ENCODE data around the gene SLC35F3.
"Not testable (repeated sequence)": the region's sequence is repeated elsewhere in the genome, so short reads cannot be mapped to it uniquely, and the experiment has no call there.

SLC35F3 gene

DNA sequence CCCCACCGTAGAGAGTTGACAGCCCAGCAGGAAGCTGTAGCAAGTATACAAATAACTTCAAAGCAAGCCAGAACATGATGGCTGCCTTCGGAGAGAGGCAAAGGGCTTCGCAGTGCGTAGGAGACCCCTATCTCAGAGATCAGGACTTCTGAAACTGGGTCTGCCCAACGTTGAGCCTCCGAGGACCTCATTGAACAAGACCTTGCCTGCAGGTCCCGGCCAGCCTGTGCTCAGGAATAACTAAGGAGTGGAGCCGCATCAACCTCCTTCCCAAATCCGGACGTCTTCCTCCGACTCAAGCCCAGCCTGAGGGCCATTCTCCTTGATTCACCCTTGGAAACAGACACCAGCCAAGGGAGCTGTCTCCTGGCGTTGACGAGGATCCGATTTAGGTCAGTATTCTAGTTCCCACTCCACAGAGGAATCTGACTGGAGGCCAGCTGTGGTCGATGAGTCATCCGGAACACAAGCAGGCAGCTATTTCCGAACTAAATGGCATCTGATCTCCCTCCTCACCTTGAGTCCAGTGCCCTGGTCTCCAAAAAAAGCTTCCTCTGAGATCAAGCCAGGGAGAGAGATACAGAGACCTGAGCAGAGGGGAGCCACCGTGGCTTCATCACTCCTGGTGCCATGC, 302.3 kb downstream of the SLC35F3 start:
- DNase-seq = peak; percentile 55

DNA sequence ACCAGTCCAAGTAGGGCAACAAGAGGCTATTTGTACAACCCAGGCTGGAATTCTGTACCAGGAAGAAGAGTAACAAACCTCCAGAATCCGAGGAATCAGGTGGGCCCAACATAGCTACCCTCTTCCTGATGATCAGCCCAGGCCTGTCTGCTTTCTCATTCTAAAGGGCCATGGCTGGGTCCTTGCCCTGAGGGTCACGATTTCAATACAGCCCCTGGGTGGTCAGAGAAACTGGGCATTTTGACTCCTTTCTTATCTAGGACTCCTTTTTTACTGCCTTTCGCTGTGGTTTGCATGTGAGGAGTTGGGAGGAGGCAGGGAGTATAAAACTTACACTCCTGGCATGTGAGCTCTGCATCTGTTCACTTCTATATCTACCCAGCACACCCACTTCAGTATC, 303.9 kb downstream of the SLC35F3 start:
- no peak for DNase-seq

DNA sequence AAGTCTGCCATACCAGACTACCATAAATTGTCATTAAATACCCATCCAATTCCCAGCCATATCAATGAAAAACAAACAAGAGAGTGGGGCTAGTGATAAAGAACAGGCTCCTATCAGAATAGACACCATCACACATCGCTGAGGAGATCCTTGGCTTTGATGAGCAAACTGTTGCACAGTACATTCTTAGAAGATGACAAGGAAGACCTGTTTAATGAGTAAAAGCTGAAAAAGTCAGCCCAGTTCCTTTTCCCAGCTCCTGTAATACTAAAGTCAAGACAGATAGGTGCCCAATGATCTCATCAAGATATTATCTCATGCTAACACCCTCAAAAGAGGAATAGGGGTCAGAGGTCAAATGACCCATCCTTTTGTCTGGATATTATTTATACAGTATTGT, 304.3 kb downstream of the SLC35F3 start:
- no peak for DNase-seq

DNA sequence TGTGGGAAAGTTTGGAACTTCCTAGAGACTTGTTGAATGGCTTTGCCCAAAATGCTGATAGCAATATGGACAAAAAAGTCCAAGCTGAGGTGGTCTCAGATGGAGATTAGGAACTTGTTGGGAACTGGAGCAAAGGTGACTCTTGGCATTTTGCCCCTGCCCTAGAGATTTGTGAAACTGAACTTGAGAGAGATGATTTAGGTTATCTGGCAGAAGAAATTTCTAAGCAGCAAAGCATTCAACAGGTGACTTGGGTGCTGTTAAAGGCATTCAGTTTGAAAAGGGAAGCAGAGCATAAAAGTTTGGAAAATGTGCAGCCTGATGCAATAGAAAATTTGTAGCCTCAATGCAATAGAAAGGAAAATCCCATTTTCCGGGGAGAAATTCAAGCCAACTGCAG, 306.0 kb downstream of the SLC35F3 start:
- DNase-seq = not testable (repeated sequence)

DNA sequence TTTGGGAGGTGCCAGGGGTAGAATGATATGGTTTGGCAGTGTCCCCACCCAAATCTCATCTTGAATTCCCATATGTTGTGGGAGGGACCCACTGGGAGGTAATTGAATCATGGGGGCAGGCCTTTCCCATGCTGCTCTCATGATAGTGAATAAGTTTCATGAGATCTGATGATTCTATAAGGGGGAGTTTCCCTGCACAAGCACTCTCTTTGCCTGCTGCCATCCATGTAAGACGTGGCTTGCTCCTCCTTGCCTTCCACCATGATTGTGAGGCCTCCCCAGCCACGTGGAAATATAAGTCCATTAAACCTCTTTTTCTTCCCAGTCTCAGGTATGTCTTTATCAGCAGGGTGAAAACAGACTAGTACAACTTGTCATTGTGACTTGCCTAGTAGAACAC, 307.4 kb downstream of the SLC35F3 start:
- not testable (repeated sequence) for DNase-seq

DNA sequence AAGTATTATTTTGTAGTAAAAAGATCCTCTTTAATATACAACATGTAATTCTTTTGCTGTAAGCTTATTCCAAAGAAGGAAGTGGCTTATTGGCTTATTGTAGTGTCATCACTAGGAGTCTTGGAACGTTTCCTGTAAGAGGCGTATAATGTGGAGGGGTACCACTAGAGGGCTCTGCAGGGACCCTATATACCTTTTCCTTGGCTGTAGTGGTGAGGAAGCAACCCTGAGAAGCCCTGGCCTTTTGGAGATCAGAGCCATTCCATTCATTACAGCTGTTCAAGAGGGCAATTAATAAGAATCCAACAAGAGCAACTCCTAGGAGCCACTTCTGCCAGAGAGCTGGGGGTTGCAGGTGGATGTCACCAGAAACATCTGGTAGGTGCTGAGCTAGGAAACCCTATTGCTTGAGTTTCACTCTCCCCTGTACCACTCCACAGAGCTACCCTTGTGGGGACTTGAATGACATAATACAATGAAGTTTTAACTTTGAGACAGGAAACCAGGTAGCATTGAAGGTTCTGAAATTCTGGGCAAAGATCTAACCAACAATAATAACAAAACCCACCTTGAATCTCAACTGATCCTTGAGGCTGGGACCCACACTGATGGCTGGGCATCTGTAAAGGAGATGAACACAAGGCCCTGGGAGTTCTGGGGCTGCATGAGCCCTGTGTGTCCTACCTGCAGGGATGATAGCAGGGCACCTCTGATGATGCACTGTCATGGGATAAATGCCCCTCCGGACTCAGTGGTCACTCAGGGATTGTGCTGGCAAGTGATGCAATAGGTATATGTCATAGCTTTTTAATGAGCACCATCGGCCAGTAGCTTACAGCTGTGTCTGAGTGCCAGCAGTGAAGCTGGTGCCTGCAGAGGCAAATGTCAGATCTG, 308.5 kb downstream of the SLC35F3 start:
- peak; percentile 76 for DNase-seq

DNA sequence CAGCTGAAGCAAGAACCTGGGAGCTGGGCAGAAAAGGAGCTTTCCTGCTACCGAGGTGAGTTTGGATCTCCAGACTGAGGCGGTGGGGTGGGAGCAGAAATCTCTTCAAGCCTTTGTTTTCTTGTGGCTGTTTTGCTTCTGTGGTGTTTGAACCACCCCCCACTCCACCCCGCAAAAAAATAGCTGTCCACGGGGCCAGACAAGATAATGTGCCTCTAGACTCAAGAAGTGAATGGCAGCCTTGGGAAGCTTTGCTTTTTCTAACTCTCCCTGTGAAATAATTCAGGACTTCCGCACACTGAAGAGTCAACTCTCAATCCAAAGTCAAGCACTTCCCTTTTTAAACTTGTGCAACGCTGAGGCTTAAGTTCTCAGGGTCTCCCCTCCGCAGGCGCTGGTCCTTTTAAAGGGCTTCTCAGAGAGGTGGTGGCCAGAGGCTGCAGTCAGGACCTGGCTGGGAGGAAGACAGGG, 309.2 kb downstream of the SLC35F3 start:
- DNase-seq = no peak

DNA sequence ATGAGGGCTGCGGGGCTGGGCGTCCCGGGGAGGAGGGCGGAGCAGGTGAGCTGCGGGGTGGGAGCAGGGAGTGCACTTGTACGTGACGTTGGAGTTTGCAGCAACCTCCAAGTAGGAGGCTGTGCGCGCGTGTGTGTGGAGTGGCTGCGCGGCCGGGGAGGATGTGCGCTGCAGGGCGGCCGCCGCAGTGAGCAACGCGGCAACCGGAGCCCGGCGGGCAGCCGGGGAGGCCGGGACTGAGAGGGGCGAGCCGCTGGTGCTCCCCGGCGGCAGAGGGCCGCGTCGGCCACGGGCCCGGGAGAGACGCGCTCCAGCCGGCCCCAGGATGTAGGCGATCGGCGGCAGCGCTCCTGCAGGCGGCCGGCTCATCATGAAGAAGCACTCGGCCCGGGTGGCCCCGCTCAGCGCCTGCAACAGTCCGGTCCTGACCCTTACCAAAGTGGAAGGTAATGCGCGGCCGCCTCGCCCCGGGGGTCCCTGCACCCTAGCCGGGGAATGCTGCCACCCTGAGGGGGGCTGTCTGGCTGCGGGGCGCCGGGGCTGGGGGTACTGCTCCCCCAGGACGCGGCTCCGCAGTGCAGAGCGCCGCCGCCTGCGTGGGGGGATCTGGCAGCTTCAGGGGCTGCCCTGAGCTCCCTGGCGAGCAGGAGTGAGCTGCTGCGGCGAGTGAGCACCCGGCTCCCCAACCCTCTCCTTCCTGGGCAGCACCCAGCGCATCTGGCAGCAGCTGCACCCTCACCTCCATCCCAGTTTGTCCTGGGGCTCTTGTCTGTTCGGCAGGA, 309.8 kb downstream of the SLC35F3 start:
- DNase-seq = no peak

DNA sequence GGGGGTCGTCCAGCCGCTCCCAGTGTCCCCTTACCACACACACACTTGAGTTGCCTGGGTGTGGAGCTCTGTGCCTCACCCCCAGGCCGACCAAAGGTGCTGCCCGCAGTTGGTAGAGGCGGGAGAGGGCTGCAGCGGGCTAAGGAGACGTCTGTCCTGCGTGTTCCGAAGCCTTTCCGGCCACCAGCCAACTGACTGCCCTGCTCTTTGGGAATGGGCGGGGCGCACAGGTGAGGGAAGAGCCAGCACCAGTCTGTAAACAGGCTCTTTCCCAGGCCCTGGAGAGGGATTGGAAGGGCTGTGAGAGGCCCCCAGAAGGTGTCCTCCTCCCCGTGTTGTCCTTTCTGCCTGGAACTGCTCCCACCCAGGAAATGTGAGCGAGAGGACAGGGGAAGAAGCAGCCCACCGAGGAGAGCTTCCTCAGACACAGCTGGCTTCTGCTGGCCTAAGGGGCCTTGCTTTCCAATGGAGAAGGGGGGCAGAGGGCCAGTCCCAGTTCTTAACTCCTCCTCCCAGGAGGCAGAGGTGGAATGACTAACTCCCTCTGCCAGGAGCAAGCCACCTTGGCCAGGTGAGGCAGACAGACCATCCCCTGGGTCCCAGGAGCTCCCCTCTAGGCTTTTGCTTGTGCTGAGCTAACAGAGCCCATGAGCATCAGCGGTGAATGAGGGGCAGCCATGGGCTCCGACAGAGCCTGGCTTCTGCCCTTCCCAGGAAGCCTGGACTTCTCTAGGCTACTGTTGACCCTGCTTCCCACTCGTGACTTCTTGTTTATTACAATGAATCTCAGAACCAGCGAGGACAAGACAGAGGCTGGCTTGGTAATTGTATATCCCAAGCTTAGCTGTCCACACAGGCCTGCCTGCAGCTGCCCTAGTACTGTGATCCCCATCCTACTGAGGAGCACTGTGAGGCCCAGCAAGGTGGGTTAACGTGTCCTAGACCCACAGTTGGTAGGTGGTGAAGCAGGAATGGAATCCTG, 310.7 kb downstream of the SLC35F3 start:
- DNase-seq = no peak

DNA sequence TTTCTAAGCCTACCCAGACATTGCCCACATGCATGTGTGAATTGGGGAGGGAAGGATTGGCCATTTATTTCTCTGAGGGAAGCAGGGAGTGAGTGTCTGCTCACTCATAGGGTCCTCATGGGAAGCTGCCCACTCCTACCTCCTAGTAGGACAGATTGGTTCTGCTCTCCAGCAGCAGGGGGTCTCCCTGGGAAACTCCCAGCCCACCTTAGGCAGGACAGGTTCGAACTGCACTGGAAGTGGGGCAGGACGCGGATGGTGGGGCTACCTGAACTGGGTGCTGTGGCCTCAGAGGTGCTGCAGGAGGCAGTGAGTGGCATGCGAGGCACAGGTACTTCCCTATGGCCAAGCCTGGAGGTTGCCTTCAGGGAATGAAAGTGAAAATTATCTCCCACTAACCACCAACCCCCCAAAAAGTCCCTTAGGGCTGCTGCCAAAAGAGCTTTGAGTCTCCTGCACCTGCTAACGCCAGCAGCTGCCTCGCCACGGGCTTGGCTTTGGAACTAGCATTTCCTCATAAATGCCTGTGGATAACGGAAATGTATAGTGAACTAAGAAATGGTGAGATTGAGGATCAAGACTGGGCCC, 311.7 kb downstream of the SLC35F3 start:
- DNase-seq = no peak

DNA sequence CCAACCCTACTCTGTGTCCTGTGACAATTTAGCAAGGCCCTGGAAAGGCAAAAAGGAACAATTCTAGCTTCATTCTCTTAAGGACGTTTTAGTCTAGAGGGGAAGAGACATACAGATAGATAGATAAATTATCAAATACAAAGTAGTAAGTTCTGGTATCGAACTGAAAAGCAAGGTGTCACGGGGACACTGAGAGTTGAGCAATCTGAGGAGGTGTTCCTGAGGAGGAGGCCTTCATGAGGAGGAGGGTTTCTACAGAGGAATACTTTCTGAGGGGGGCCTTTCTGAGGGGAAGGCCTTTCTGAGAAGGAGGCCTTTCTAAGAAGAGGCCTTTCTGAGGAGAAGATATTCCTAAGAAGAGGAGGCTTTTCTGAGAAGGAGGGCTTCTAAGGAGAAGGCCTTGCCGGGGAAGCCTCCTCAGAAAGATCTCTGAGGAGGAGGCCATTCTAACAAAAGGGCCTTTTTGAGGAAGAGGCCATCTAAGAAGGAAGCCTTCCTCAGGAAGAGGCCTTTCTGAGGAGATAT, 312.9 kb downstream of the SLC35F3 start:
- no peak for DNase-seq

DNA sequence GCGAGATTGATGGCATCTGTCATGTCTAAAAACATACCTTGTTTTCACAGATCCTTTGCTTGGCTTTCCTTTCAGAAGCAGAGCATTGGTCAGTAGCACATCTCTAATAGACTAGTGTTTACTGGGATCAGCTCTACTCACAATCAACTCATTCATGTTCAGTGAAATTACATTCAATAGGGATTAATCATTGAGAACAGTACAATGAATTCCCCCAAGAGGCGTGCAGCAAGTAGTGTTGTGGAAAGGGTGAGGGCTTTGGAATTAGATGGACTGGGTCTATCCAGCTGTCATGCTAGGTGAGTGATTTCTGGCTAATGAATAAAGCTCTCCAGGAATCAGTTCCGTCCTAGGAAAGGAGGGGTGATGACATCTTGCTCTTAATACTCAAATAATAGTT, 313.6 kb downstream of the SLC35F3 start:
- DNase-seq = no peak

DNA sequence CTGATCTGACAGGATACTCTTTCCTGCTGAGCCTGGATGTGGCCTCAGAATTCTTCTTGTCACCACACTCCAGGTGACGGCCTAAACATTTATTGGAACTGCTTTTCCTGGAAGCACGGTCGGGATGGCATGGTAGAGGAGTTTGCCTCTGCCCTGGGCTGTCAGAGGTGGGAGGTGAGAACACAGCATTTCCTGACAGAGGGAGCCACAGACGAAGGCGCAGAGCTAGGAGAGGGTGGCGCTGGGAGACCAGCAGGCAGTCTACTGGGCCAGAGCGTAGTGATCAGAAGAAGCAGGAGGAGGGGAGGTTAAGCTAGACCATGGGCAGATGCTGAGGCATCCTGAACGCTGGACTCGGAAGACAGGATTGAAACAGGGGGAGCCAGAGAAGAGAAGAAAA, 315.2 kb downstream of the SLC35F3 start:
- DNase-seq = no peak

DNA sequence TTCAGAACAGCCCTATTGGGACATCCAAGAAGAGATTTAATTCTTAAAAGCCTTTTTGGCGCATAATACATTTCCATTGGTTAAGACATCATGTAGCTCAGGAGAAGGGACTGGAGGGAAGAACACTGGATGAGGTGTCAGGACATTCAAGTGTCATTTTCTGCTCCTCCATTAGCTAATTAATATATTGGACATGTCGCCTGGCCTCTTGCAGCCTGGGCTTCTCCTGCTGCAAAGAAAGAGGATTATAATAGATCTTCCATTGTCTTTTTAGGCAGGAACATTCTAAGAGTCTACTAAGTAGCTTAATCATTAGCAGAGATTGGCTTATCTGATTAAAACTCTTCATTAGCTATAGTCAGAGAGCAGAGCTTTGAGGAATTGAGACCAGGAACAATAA, 317.1 kb downstream of the SLC35F3 start:
- no peak for DNase-seq

DNA sequence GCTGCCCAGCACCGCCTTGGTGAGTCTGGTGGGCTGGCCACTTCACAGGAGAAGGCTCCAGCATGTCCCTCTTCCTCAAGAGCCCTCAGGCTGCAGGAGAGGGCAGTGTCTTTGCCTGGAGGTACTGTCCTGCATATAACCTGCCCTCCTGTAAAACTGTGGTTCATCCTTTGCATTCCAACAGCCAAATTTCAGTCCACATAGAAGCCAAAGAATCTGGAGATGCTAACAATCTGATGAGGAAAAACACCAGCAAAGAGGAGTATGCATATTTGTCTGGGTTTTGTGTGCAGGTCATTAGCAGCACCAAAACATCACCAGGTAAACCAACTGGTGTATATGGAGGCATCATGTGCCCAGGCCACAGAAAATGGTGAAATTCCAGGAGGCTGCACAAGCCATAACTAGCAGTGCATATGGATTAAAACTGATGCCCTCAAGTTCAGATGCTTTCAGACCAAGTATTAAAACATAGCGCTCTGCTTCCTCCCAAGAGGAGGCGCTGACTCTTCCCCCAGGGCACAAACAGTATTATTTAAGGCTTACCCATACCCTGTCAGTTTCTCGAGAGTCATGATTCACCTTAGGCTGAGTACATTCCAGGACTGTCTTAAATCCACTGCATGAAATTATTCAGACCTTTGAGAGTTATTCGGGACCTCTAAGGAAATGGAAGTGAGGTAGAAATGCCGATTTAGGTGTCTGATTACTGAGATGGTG, 318.2 kb downstream of the SLC35F3 start:
- no peak for DNase-seq

DNA sequence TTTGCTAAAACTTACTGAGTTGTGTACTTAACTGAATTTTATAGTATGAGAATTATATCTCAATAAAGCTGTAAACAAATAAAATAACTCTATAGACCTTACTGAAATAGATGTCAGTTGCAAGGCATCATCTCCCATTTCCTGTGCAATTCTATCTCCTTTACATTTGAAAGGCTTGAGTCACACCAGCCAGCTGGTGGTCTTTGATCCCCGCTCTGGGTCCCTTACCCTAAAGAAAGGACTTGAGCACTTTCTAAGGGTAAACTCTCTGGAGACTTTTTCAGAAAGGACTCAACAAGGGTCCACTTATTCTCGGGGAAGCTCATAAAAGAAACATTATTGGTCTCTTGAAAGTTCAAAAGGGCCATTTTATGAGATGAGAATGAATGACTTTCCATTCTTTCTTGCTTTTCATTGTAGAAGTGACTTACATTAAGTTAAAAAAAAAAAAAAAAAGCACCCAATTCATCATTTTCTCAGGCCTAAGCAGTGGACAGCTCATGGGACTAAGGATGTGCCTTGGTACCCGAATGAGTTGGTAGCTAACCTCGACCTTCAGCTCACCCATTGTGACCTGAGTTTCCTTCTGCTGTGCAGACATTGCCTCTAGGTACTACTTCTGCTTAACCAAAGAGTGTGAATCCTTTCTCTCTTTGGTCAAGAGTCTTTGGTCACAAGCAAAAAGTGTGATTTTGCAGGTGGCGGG, 321.8 kb downstream of the SLC35F3 start:
- DNase-seq = no peak

DNA sequence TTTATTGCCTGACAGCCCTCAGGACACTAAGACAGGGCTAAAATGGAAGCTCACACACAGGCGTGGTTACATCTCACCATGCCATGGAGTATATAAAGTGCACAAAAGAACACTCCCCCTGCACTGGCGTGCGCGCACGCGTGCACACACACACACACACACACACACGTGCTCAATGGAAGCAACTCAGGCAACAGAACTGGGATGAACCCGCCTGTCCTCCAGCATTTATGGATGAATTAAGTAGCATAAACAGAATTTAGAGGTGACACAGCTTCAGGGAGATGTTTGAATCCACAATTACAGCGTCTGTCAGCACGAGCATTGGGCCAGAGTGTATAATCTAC, 322.3 kb downstream of the SLC35F3 start:
- no peak for DNase-seq

DNA sequence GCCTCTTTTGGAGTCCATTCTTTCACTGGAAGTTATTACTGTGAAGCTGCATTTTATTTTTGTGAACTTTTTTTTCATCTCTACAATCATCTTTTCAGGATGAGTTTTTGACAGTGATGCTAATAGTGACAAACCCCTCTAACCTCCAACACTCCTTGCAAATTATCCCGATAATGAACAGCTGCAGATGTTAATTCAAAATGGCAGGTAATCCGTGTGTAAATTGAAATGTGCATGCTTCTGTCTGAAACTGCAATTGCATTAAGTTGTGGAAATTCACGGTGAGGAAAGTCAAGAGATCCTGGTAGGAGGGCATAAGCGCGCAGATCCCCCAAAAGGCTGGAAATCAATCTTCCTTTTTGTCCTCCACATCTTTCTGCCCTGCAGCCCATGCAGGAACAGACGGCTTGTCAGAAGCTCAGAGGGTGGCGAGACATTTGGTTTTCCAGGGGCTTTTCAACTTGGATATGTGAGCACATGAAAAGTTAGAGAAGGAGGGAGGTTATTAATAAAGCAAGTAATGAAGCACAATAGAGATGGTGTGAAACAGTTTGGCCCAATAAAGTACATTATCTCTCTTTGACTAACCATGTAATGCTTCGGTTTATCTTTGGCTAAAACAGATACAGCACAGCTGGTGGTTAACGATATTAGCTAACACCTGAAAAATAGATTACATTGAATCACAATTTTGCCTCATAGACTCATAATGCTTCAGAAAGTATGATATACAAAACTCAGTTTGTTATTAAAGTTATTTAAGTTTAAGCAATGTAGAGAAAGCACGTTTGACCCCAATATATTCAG, 325.3 kb downstream of the SLC35F3 start:
- no peak for DNase-seq

DNA sequence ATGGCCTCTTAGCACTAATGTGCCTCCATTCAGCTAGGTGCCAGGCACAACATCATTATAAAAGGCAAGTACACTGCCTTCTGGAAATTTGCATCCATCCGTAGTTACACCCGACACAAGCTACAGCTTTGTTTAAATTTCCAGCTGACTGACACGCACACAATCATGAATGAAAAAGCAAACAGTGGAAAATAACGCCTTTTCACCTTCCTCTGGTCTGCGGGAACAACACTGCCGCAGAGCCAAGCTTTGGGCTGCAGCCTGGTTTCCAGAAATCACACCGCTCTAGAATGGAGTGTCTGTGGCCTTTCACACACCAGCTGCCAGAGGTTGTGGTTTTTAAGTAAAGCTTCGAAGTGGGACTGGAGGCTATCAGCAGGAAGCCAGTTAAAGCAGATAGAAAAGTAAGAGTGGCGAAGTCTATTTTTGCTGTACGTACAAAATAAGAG, 326.0 kb downstream of the SLC35F3 start:
- DNase-seq = no peak

Data from 8988T (cell line).